ENCODE data around the gene GARIN5B.

DNA sequence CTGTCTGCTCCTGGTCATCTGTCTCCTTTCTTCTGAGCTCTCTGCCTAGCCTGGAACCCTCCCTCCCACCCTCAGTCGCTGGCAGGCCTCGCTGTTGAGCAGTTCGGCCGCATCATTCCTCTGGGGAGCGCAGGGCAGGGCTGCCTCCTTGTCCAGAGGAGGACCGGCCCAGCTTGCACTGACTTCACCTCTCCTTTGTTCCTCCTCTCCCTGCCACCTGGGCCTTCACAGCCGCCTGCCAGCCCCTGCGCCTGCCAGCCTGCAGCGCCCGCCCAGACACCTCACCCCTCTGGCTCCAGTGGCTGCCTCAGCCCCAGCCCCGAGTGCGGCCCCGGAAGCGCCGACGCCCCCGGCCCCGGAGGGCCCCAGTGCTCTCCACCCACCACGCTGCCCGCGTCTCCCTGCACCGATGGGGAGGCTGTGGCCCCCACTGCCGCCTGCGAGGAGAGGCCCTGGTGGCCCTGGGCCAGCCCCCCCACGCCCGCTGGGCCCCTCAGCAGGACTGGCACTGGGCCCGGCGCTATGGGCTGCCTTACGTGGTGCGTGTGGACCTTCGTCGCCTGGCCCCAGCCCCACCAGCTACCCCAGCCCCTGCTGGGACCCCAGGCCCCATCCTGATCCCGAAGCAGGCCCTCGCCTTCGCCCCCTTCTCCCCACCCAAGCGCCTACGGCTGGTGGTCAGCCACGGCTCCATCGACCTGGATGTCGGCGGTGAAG is 16.2 kb downstream of the GARIN5B start:
- TF ChIP-seq, protein P1, sequence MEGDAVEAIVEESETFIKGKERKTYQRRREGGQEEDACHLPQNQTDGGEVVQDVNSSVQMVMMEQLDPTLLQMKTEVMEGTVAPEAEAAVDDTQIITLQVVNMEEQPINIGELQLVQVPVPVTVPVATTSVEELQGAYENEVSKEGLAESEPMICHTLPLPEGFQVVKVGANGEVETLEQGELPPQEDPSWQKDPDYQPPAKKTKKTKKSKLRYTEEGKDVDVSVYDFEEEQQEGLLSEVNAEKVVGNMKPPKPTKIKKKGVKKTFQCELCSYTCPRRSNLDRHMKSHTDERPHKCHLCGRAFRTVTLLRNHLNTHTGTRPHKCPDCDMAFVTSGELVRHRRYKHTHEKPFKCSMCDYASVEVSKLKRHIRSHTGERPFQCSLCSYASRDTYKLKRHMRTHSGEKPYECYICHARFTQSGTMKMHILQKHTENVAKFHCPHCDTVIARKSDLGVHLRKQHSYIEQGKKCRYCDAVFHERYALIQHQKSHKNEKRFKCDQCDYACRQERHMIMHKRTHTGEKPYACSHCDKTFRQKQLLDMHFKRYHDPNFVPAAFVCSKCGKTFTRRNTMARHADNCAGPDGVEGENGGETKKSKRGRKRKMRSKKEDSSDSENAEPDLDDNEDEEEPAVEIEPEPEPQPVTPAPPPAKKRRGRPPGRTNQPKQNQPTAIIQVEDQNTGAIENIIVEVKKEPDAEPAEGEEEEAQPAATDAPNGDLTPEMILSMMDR (conservative IDR thresholded peaks at IDR 0.05; ENCODE audit: low read depth, low read length), result no peak
- no peak for TF ChIP-seq EZH2phosphoT487 (IDR thresholded peaks at IDR 0.05; ENCODE audit: borderline replicate concordance, low read length)

Data from PC-3 (cell line).